Smooth muscle cell (in vitro differentiated cells): ENCODE measurements around the gene OTUB1. TPM values are rescaled to one million over a fixed set of nuclear protein-coding genes. Genes with fewer than 3 reads are reported as not detected.

Experiments
- DNase-seq: peaks from one replicate; lab custom pipeline; 2025; ENCODE audit not compliant: unreplicated experiment; lab: John Stamatoyannopoulos, UW
- H2AFZ ChIP-seq: fragments of 200-600 bp; sonication (generic); 2 replicates; pipeline ENCODE4 v1.6.0; 2016; ENCODE audit warnings: antibody characterized with exemption, low read depth, mild to moderate bottlenecking
- H3F3A ChIP-seq: fragments of 200-600 bp; sonication (generic); 2 replicates; pipeline ENCODE4 v1.6.0; 2017; ENCODE audit warnings: antibody characterized with exemption, low read depth
- H3K27ac ChIP-seq: fragments of 200-600 bp; sonication (generic); 2 replicates; pipeline ENCODE4 v1.5.1; 2016; ENCODE audit warnings: low read depth, mild to moderate bottlenecking
- H3K27me3 ChIP-seq: fragments of 200-600 bp; sonication (generic); 2 replicates; pipeline ENCODE4 v1.6.1; 2016; ENCODE audit warnings: low read depth, mild to moderate bottlenecking
- H3K36me3 ChIP-seq: fragments of 200-600 bp; sonication (generic); 2 replicates; pipeline ENCODE4 v1.5.1; 2016; ENCODE audit warnings: low read depth
- H3K4me1 ChIP-seq: fragments of 200-600 bp; sonication (generic); 2 replicates; pipeline ENCODE4 v1.5.1; 2016; ENCODE audit warnings: low read depth
- H3K4me2 ChIP-seq: fragments of 200-600 bp; sonication (generic); 2 replicates; pipeline ENCODE4 v1.6.0; 2016; ENCODE audit warnings: mild to moderate bottlenecking
- H3K4me3 ChIP-seq: fragments of 200-600 bp; sonication (generic); 2 replicates; pipeline ENCODE4 v1.5.1; 2016; ENCODE audit warnings: mild to moderate bottlenecking
- H3K79me2 ChIP-seq: fragments of 200-600 bp; sonication (generic); 2 replicates; pipeline ENCODE4 v1.6.0; 2016; ENCODE audit warnings: low read depth, mild to moderate bottlenecking
- H3K9ac ChIP-seq: fragments of 200-600 bp; sonication (generic); 2 replicates; pipeline ENCODE4 v1.6.0; 2016; ENCODE audit warnings: low read depth
- H3K9me3 ChIP-seq: fragments of 200-600 bp; sonication (generic); replicated peaks from 2 replicates; pipeline ENCODE4 v1.5.1; 2016; ENCODE audit warnings: low read depth
- H4K20me1 ChIP-seq: fragments of 200-600 bp; sonication (generic); 2 replicates; pipeline ENCODE4 v1.6.0; 2016; ENCODE audit warnings: low read depth
- CTCF ChIP-seq: fragments of 200-600 bp; sonication (generic); IDR thresholded peaks from 2 replicates; pipeline ENCODE4 v1.5.1; 2017; ENCODE audit warnings: borderline replicate concordance, mild to moderate bottlenecking, antibody characterized with exemption; ENCODE audit not compliant: insufficient read depth, poor library complexity, severe bottlenecking
- WGBS: methylation state at CpG from one replicate; pipeline ENCODE4 v1.1.7; 2016; ENCODE audit warnings: low lambda C conversion rate; 5-methylcytosine and 5-hydroxymethylcytosine counted together
- polyA plus RNA-seq: library from polyadenylated mRNA; unstranded; fragments of >200 nt; fragmentation: Nextera tagmentation; extraction: Ambion mirVana; gene quantifications from 2 replicates; pipeline ENCODE4 v1.2.1, GENCODE V29; 2016
- total RNA-seq: library from RNA; depleted of rRNA; stranded (reverse); fragments of >200 nt; gene quantifications from 2 replicates; pipeline ENCODE4 v1.2.3, GENCODE V29; 2014

Gene OTUB1
- total and polyA plus RNA-seq, 2 experiments from 2014 or later, result 71.5 to 164 TPM

GRCh38 chr11:64021757-64022093, 35.5 kb downstream of the OTUB1 start:
- Histone ChIP-seq H3K36me3 (no peaks in the 10 kb centered on the region), H4K20me1 (peaks cover 10% of the 10 kb centered on the region), H3K9me3 (no peaks in the 10 kb centered on the region), H3K27ac (no peak overlapping the region), H3F3A (no peaks in the 10 kb centered on the region), H3K27me3 (no peaks in the 10 kb centered on the region), H3K4me3 (no peak overlapping the region), H2AFZ (no peak overlapping the region), H3K4me2 (no peak overlapping the region), H3K4me1 (no peaks in the 10 kb centered on the region), H3K79me2 (no peaks in the 10 kb centered on the region), H3K9ac (no peak overlapping the region)
- no peak for TF ChIP-seq CTCF
- 17% methylated on average over 9 of the region's 10 CpGs for WGBS
- DNase-seq, result no peak

GRCh38 chr11:64022125-64022784, 36.0 kb downstream of the OTUB1 start:
- Histone ChIP-seq H3K9me3 (no peaks in the 10 kb centered on the region), H3K9ac (no peak overlapping the region), H3K4me2 (no peak overlapping the region), H3K36me3 (no peaks in the 10 kb centered on the region), H3F3A (no peaks in the 10 kb centered on the region), H3K4me3 (no peak overlapping the region), H4K20me1 (peaks cover 10% of the 10 kb centered on the region), H3K27ac (no peak overlapping the region), H3K4me1 (no peaks in the 10 kb centered on the region), H2AFZ (no peak overlapping the region), H3K79me2 (no peaks in the 10 kb centered on the region), H3K27me3 (no peaks in the 10 kb centered on the region)
- no peak for TF ChIP-seq CTCF
- 79% methylated on average over 13 of the region's 14 CpGs for WGBS
- DNase-seq, result no peak

- Histone ChIP-seq H2AFZ (no peak overlapping the region), H3K27ac (no peak overlapping the region), H3K79me2 (no peaks in the 10 kb centered on the region), H3K9ac (no peak overlapping the region), H3K4me3 (no peak overlapping the region), H3K9me3 (no peaks in the 10 kb centered on the region), H3K4me2 (no peak overlapping the region), H3F3A (no peaks in the 10 kb centered on the region), H3K36me3 (no peaks in the 10 kb centered on the region), H4K20me1 (peaks cover 1% of the 10 kb centered on the region), H3K27me3 (no peaks in the 10 kb centered on the region), H3K4me1 (peaks cover 14% of the 10 kb centered on the region)
- WGBS, result 84% methylated on average over 20 of the region's 20 CpGs
- no peak for DNase-seq
- no peak for TF ChIP-seq CTCF
Measured at GRCh38 chr11:64023712-64024710, 37.8 kb downstream of the OTUB1 start.
